Erythroblast (primary cell): ENCODE measurements around the gene ENTREP1.

Source experiments
- GATA1 ChIP-seq: IDR thresholded peaks from 2 replicates; pipeline ENCODE4 v1.6.1; 2011; ENCODE audit warnings: low read depth, mild to moderate bottlenecking, control low read depth, low read length, moderate library complexity
- POLR2A ChIP-seq: IDR thresholded peaks from 2 replicates; pipeline ENCODE4 v1.6.1; 2011; ENCODE audit warnings: mild to moderate bottlenecking, low read length

- TF ChIP-seq POLR2A (no peak), GATA1 (no peak)
Observed at GRCh38 chr9:69428017-69428785, 103.2 kb downstream of the ENTREP1 start.
